ENCODE data around the gene HYAL1. TPM values are rescaled to one million over a fixed set of nuclear protein-coding genes. Genes with fewer than 3 reads are reported as not detected.
"Not testable (repeated sequence)": the region's sequence is repeated elsewhere in the genome, so short reads cannot be mapped to it uniquely, and the experiment has no call there.

Gene HYAL1
- total RNA-seq, 1 donor = not detected

- Histone ChIP-seq H3K4me3 (ENCODE audit: low read length) (no peak overlapping the region), H3K27me3 (ENCODE audit: insufficient read depth, low read length) (peaks cover 35% of the 10 kb centered on the region), H3K9me3 (ENCODE audit: low read depth, low read length) (no peaks in the 10 kb centered on the region), H3K4me1 (ENCODE audit: insufficient read depth, low read length) (peaks cover 29% of the 10 kb centered on the region)
These were observed 25.1 kb downstream of the HYAL1 start for GRCh38 chr3:50278123-50278879.

- Histone ChIP-seq H3K4me3 (ENCODE audit: low read length) (no peak overlapping the region), H3K9me3 (ENCODE audit: low read depth, low read length) (no peaks in the 10 kb centered on the region), H3K4me1 (ENCODE audit: insufficient read depth, low read length) (peaks cover 36% of the 10 kb centered on the region), H3K27me3 (ENCODE audit: insufficient read depth, low read length) (peaks cover 37% of the 10 kb centered on the region)
These were observed 26.6 kb downstream of the HYAL1 start for GRCh38 chr3:50276762-50277101.

- no peak overlapping the region for H3K4me3 ChIP-seq (ENCODE audit: low read length)
- peaks cover 37% of the 10 kb centered on the region for H3K27me3 ChIP-seq (ENCODE audit: insufficient read depth, low read length)
- H3K4me1 ChIP-seq (ENCODE audit: insufficient read depth, low read length) = peaks cover 36% of the 10 kb centered on the region
- no peaks in the 10 kb centered on the region for H3K9me3 ChIP-seq (ENCODE audit: low read depth, low read length)
These were observed 27.2 kb downstream of the HYAL1 start for GRCh38 chr3:50275996-50276761.

GRCh38 chr3:50275141-50275995 is 28.0 kb downstream of the HYAL1 start:
- Histone ChIP-seq H3K4me3 (ENCODE audit: low read length) (no peak overlapping the region), H3K9me3 (ENCODE audit: low read depth, low read length) (no peaks in the 10 kb centered on the region), H3K27me3 (ENCODE audit: insufficient read depth, low read length) (peaks cover 37% of the 10 kb centered on the region), H3K4me1 (ENCODE audit: insufficient read depth, low read length) (peaks cover 36% of the 10 kb centered on the region)

- Histone ChIP-seq H3K9me3 (ENCODE audit: low read depth, low read length) (no peaks in the 10 kb centered on the region), H3K4me3 (ENCODE audit: low read length) (no peak overlapping the region), H3K4me1 (ENCODE audit: insufficient read depth, low read length) (peaks cover 36% of the 10 kb centered on the region), H3K27me3 (ENCODE audit: insufficient read depth, low read length) (peaks cover 37% of the 10 kb centered on the region)
These were observed 28.8 kb downstream of the HYAL1 start for GRCh38 chr3:50274371-50275104.

GRCh38 chr3:50273689-50274065 is 29.7 kb downstream of the HYAL1 start:
- no peak overlapping the region for H3K4me3 ChIP-seq (ENCODE audit: low read length)
- H3K27me3 ChIP-seq (ENCODE audit: insufficient read depth, low read length) = peaks cover 37% of the 10 kb centered on the region

GRCh38 chr3:50272911-50273688 is 30.3 kb downstream of the HYAL1 start:
- peaks cover 36% of the 10 kb centered on the region for H3K4me1 ChIP-seq (ENCODE audit: insufficient read depth, low read length)
- no peaks in the 10 kb centered on the region for H3K9me3 ChIP-seq (ENCODE audit: low read depth, low read length)
- H3K27me3 ChIP-seq (ENCODE audit: insufficient read depth, low read length) = peaks cover 37% of the 10 kb centered on the region

More at GRCh38 chr3:50273689-50274065, 29.7 kb downstream of the HYAL1 start:
- peaks cover 36% of the 10 kb centered on the region for H3K4me1 ChIP-seq (ENCODE audit: insufficient read depth, low read length)
- H3K9me3 ChIP-seq (ENCODE audit: low read depth, low read length) = no peaks in the 10 kb centered on the region

GRCh38 chr3:50272538-50272910 is 30.9 kb downstream of the HYAL1 start:
- H3K4me1 ChIP-seq (ENCODE audit: insufficient read depth, low read length) = peaks cover 36% of the 10 kb centered on the region
- peaks cover 37% of the 10 kb centered on the region for H3K27me3 ChIP-seq (ENCODE audit: insufficient read depth, low read length)
- H3K4me3 ChIP-seq (ENCODE audit: low read length); H3K9me3 ChIP-seq (ENCODE audit: low read depth, low read length): not testable (repeated sequence)

More at GRCh38 chr3:50272911-50273688, 30.3 kb downstream of the HYAL1 start:
- no peak overlapping the region for H3K4me3 ChIP-seq (ENCODE audit: low read length)

- no peaks in the 10 kb centered on the region for H3K9me3 ChIP-seq (ENCODE audit: low read depth, low read length)
- H3K4me3 ChIP-seq (ENCODE audit: low read length) = no peak overlapping the region
- peaks cover 34% of the 10 kb centered on the region for H3K27me3 ChIP-seq (ENCODE audit: insufficient read depth, low read length)
- peaks cover 34% of the 10 kb centered on the region for H3K4me1 ChIP-seq (ENCODE audit: insufficient read depth, low read length)
These were observed 31.9 kb downstream of the HYAL1 start for GRCh38 chr3:50271314-50271936.

GRCh38 chr3:50270422-50271224 is 32.8 kb downstream of the HYAL1 start:
- Histone ChIP-seq H3K27me3 (ENCODE audit: insufficient read depth, low read length) (peaks cover 26% of the 10 kb centered on the region), H3K4me3 (ENCODE audit: low read length) (no peak overlapping the region), H3K4me1 (ENCODE audit: insufficient read depth, low read length) (peaks cover 28% of the 10 kb centered on the region), H3K9me3 (ENCODE audit: low read depth, low read length) (no peaks in the 10 kb centered on the region)

GRCh38 chr3:50269977-50270413 is 33.4 kb downstream of the HYAL1 start:
- Histone ChIP-seq H3K27me3 (ENCODE audit: insufficient read depth, low read length) (peaks cover 20% of the 10 kb centered on the region), H3K4me1 (ENCODE audit: insufficient read depth, low read length) (peaks cover 21% of the 10 kb centered on the region), H3K4me3 (ENCODE audit: low read length) (no peak overlapping the region), H3K9me3 (ENCODE audit: low read depth, low read length) (no peaks in the 10 kb centered on the region)

- Histone ChIP-seq H3K4me1 (ENCODE audit: insufficient read depth, low read length) (peaks cover 18% of the 10 kb centered on the region), H3K4me3 (ENCODE audit: low read length) (no peak overlapping the region)
These were observed 33.9 kb downstream of the HYAL1 start for GRCh38 chr3:50269460-50269859.

More at GRCh38 chr3:50269460-50269859, 33.9 kb downstream of the HYAL1 start:
- Histone ChIP-seq H3K27me3 (ENCODE audit: insufficient read depth, low read length) (peaks cover 15% of the 10 kb centered on the region), H3K9me3 (ENCODE audit: low read depth, low read length) (no peaks in the 10 kb centered on the region)

Measured in mononuclear cell (primary cell).